NCI-H748 treated with DMSO at 0.1 percent for 48 hours (cell line): Measurements from ENCODE around the gene DPP7.

Experiments used
- DNase-seq: peaks from one replicate; lab custom pipeline; 2025; lab: John Stamatoyannopoulos, UW

Gene DPP7

GRCh38 chr9:137088121-137088520 is 26.4 kb downstream of the DPP7 start:
- DNase-seq: no peak

DNA sequence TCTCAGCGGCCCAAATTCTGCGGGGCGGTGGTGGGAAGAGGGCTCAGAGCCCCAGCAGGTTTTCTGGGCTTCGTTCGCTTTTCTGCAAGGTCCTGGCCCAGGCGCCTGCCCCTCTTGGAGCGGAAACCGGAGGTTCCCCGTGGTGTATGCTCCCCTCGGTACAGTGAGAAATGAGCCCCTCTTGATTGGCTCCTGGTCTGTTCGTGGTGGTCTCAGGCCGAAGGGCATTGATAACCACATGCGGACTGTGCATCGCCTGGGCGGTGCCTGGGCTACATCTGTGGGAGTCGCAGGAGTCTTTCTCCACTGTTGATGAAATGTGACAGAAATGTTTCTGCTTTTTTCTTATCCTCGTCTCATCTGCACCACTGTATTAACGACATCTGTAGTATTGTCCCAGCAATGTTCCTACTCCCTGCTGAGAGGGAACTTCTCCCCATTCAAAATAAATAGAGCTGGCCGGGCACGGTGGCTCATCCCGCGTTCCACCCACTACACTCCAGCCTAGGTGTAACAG is 27.1 kb downstream of the DPP7 start:
- DNase-seq: no peak

DNA sequence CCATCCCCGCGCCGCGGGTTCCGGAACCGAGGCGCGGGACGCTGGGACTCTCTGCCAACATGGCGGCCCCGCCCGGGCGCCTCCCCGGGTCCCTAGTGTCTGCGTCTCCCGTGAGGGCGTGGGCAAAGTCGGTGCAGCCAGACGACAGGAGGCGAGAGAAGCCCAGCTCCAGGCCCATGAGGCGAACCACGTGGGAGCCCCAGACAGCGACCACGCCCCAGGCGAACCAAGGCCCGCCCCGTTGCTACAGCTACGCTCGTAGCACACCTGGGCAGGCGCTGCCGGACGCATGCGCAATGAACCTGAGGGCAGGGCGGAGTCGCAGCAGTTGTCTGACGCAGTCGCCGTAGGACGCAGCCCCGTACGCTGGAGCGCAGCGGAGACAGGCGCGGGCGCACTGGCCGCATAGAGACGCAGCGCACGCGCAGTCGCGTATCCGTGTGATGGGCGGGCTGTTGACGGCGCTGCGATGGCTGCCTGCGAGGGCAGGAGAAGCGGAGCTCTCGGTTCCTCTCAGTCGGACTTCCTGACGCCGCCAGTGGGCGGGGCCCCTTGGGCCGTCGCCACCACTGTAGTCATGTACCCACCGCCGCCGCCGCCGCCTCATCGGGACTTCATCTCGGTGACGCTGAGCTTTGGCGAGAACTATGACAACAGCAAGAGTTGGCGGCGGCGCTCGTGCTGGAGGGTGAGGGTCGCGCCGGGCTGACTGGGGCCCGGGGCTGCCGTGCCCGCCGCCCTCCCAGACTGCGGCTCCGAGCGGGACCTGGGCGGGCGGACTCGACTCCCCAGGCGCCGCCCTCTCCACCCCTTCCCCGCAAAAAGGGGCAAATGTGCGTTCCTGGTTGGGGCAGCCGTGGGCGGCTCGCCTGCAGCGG is 27.8 kb downstream of the DPP7 start, which contains the start of gene MAN1B1:
Gene MAN1B1 (plus strand): TSS at position 455 of the 878 bp plus-strand sequence. CDS start 15 bp downstream, at position 470.
- DNase-seq: peak; percentile 96

GRCh38 chr9:137085920-137086530 is 28.5 kb downstream of the DPP7 start:
- no peak for DNase-seq

DNA sequence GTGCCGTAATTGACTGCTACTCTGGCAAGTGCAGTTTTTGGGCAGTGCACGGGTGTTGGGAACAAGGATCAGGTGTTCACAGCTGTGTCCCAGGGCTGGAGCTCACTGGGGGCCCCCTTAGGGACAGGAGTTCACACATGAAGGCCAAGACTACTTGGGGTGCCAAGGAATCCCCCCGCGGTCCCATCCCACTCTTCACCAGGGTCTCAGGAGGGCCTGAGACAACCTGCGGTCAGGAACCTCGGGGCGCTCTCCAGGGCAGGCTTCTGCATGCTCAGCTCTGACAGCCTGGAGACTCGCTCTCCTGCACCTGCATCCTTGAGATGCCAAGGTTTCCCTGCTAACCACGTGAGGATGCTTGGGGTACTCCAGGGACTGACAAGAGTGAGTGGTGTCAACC is 30.0 kb downstream of the DPP7 start:
- DNase-seq: no peak

GRCh38 chr9:137083394-137084004 is 31.0 kb downstream of the DPP7 start:
- no peak for DNase-seq

DNA sequence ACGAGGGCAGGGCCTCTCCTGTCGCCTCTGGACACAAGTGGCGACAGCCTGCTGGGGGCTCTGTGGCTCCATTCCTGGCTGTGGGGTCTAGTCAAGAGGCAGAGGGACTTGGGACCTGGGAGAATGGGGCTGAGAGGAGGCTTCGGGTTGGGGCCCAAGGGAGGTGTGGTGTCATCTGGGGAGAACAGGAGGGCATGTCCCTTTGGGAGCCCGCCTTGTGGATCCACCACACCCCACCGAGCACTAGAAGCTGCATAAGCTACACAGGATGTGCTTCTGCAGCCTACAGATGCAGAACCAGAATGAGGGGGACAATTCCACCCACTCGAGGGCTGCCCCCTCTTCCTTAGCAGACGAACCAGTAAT is 31.6 kb downstream of the DPP7 start:
- no peak for DNase-seq

DNA sequence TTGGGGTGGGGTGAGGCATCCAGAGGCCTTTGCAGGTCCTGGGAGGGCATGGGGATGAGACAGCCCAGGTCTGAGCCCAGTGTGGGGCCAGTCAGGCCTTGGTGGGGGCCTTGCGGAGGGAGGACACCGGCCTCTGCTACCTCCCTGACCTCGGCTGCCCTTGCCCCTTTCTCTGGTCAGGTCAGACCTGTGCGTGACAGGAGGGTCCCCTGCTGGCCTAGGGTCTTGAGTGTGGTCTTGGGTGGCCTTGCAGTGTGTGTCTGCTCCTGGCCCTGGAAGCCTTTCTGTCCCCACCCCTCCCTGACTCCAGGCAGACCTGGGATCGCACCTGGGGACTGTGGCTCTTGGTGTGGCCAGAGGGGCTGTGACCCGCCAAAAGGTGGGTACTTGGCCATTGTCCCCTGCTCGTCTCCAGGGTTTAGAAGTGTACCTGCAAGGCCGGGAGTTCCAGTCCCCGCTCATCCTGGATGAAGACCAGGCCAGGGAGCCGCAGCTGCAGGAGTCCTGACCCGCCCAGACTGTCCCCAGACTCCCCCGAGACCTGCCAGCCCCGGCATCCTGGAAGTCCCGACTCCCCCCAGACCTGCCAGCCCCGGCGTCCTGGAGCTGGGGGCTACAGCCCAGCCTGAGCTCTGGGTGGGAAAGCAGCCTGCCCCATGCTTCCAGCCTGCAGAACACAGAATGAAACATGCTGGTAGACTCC is 32.2 kb downstream of the DPP7 start:
- DNase-seq: no peak

DNA sequence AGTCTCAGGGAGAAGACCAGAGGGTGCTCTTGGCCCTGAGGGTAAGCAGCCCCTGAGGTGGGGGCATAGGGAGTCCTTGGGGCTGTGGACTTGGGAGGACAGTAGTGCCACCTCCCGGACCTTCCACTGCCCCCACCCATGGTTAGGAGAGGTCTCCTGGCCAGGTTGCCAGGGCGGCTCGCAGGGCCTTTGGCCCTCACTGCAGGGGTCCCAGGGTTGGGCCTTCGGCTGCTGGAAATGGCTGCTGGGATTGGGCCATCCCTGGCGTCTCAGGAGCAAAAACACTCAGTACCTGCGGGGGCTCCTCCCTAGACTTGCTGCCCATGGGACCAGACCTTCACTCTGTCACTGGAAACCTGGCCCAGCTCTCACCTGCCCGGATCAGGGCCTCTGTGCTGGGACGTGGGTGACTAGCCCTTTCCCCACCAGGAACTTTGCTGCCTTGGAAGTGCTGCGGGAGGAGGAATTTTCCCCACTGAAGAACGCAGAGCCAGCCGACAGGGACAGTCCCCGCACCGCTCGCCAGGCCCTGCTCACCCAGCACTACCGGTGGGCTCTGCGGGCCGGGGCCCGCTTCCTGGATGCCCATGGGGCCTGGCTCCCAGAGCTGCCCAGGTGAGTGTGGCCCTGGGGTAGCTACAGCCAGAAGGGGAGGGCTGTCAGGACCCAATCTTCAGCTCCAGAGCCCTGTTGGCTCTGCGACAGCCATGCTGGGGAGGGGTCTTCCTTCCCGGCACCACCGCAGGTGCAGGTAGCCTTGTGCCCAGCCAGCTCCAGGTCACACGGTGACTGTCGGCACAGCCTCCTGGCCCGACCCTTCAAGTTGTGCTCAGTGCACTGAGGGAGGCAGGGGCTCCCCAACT is 34.0 kb downstream of the DPP7 start:
- DNase-seq: no peak

DNA sequence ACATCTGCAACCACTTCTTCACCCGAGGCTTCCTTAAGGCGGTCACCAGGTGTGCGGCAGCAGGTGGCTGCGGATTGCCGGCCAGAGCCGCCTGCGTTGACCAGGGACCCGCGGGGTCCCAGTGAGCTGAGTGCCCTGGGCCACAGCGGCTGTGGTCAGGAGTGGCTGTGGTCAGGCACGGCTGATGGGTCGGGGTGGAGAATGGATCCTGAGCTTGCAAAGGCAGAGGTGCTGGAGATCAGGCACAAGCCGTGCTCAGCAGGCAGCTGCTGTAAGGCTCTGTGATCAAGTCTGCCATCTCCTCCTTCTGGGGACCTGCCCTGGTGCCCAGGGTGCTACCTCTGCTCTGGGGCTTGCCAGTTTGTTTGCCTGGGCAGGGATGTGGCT is 35.1 kb downstream of the DPP7 start:
- DNase-seq: no peak

DNA sequence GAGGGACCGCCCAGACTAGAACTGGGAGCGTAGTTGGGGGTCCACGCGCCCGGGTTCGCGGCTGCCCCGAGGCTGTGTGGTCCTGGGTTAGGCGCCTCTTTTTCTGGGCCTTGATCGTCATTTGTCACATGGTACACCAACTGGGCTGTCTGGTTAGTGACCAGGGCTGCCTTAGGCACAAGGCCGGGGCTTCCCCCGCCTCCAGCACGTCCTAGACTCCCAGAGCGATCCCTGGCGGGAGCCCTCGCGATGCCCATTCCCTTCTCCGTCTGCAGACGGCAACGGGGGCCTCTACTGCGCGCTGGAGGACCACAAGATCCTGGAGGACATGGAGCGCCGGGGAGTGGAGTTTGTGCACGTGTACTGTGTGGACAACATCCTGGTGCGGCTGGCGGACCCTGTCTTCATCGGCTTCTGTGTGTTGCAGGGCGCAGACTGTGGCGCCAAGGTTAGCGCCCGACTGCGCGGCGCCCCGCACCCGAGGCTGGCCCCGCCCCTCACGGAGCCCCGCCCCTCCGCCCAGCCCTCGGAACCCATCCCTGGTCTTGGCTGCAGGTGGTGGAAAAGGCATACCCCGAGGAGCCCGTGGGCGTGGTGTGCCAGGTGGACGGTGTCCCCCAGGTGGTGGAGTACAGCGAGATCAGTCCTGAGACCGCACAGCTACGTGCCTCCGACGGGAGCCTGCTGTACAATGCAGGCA is 35.7 kb downstream of the DPP7 start:
- no peak for DNase-seq

- DNase-seq: no peak
Observed at GRCh38 chr9:137077758-137078693, 36.5 kb downstream of the DPP7 start.

DNA sequence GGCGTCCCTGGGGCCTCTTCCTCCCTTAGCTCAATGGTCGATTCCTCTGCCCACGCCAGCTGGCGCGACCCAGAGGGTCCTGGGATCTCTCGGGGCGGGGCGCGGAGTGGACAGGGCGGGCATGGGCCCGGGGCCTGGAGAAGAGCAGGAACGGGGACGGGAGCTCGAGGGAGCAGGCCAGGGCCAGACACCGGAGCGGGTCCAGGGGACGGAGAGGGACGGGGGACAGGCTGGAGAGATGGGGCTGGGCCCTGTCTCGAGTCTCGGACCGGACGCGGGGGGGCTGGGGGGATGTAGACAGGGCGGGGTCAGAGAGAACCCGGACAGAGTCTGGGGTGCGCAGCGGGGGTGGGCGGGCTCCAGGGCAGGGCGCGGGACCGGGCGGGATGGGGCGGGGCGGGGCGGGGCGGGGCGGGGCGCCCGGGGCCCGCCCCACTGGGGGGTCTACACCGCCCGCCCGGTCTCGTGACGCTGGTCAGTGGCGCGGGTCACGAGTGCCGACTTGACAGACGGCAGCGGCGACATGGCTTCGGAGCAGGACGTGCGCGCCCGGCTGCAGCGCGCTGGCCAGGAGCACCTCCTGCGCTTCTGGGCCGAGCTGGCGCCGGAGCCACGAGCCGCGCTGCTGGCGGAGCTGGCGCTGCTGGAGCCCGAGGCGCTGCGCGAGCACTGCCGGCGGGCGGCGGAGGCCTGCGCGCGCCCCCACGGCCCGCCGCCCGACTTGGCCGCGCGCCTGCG is 37.4 kb downstream of the DPP7 start, which contains the start of gene UAP1L1:
Gene UAP1L1 (plus strand): TSS at position 508 of the 738 bp plus-strand sequence. CDS start 16 bp downstream, at position 524.
- no peak for DNase-seq

DNA sequence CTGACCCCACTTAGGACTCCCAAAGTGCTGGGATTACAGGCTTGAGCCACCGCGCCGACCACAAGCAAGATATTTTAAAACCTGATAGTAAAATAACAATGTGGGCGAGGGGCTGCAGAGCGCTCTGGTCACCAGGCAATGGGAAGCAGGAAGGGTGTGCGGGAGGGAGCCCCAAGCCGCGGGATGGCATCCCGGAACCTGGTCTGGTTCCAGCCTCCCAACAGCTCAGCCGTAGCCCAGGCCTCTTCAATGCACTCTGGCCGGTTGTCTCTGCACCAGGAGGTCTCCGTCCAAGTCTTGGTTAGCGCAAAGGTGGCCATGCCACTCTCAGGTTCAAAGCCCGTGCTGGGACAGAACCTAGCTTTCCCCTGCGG is 37.9 kb downstream of the DPP7 start:
- no peak for DNase-seq

- no peak for DNase-seq
Observed at GRCh38 chr9:137075275-137075775, 39.2 kb downstream of the DPP7 start.

- DNase-seq: no peak
Observed at GRCh38 chr9:137074657-137075274, 39.8 kb downstream of the DPP7 start.

DNA sequence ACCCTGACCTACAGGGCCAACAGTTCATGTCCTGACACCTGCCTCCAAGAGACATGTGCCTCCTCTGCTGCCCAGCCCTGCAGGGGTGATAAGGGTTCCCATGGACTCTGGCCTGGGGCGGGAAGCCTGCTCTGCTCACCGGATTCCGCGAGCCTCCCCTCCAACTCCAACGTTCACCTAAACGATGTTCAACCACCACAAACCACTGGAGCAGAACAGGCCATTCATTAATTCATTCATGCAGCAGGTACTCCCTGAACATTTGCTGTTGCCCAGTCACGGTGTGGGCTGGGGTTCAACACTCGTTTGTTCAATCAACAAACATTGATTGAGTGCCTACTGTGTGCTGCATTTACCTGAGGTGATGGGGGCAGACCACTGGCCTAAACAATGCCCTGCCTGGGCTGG is 40.5 kb downstream of the DPP7 start:
- DNase-seq: no peak

GRCh38 chr9:137071282-137071681 is 43.3 kb downstream of the DPP7 start:
- DNase-seq: no peak
